Measurements from ENCODE around the gene AOPEP.

Gene AOPEP

GRCh38 chr9:94805051-94805489 is 78.6 kb downstream of the AOPEP start:
- H3K4me3 ChIP-seq (ENCODE audit: low read length): no peak overlapping the region
- no peak for DNase-seq (ENCODE audit: low read depth, low spot score)

GRCh38 chr9:94805585-94805984 is 79.1 kb downstream of the AOPEP start:
- no peak for DNase-seq (ENCODE audit: low read depth, low spot score)
- H3K4me3 ChIP-seq (ENCODE audit: low read length): no peak overlapping the region

GRCh38 chr9:94806307-94806893 is 79.9 kb downstream of the AOPEP start:
- no peak for DNase-seq (ENCODE audit: low read depth, low spot score)
- H3K4me3 ChIP-seq (ENCODE audit: low read length): no peak overlapping the region

GRCh38 chr9:94807556-94807955 is 81.1 kb downstream of the AOPEP start:
- no peak overlapping the region for H3K4me3 ChIP-seq (ENCODE audit: low read length)
- no peak for DNase-seq (ENCODE audit: low read depth, low spot score)

- no peak overlapping the region for H3K4me3 ChIP-seq (ENCODE audit: low read length)
Observed at GRCh38 chr9:94808926-94809700, 82.6 kb downstream of the AOPEP start.

GRCh38 chr9:94809778-94810177 is 83.3 kb downstream of the AOPEP start:
- no peak for DNase-seq (ENCODE audit: low read depth, low spot score)
- H3K4me3 ChIP-seq (ENCODE audit: low read length): no peak overlapping the region

More at GRCh38 chr9:94808926-94809700, 82.6 kb downstream of the AOPEP start:
- DNase-seq (ENCODE audit: low read depth, low spot score): no peak

GRCh38 chr9:94811074-94811473 is 84.6 kb downstream of the AOPEP start:
- no peak overlapping the region for H3K4me3 ChIP-seq (ENCODE audit: low read length)
- DNase-seq (ENCODE audit: low read depth, low spot score): no peak

GRCh38 chr9:94812343-94812742 is 85.8 kb downstream of the AOPEP start:
- H3K4me3 ChIP-seq (ENCODE audit: low read length): no peak overlapping the region
- DNase-seq (ENCODE audit: low read depth, low spot score): no peak

GRCh38 chr9:94813379-94813778 is 86.9 kb downstream of the AOPEP start:
- no peak for DNase-seq (ENCODE audit: low read depth, low spot score)
- no peak overlapping the region for H3K4me3 ChIP-seq (ENCODE audit: low read length)

GRCh38 chr9:94817291-94818177 is 91.0 kb downstream of the AOPEP start:
- DNase-seq (ENCODE audit: low read depth, low spot score): no peak
- H3K4me3 ChIP-seq (ENCODE audit: low read length): no peak overlapping the region

- no peak overlapping the region for H3K4me3 ChIP-seq (ENCODE audit: low read length)
- DNase-seq (ENCODE audit: low read depth, low spot score): no peak
Observed at GRCh38 chr9:94818178-94818541, 91.7 kb downstream of the AOPEP start.

- DNase-seq (ENCODE audit: low read depth, low spot score): no peak
- H3K4me3 ChIP-seq (ENCODE audit: low read length): no peak overlapping the region
Observed at GRCh38 chr9:94819161-94819687, 92.7 kb downstream of the AOPEP start.

GRCh38 chr9:94821098-94821887 is 94.8 kb downstream of the AOPEP start:
- DNase-seq (ENCODE audit: low read depth, low spot score): no peak

GRCh38 chr9:94822273-94822672 is 95.8 kb downstream of the AOPEP start:
- H3K4me3 ChIP-seq (ENCODE audit: low read length): no peak overlapping the region
- no peak for DNase-seq (ENCODE audit: low read depth, low spot score)

More at GRCh38 chr9:94821098-94821887, 94.8 kb downstream of the AOPEP start:
- H3K4me3 ChIP-seq (ENCODE audit: low read length): no peak overlapping the region

GRCh38 chr9:94823710-94824109 is 97.2 kb downstream of the AOPEP start:
- H3K4me3 ChIP-seq (ENCODE audit: low read length): no peak overlapping the region
- DNase-seq (ENCODE audit: low read depth, low spot score): no peak

- no peak for DNase-seq (ENCODE audit: low read depth, low spot score)
- no peak overlapping the region for H3K4me3 ChIP-seq (ENCODE audit: low read length)
Observed at GRCh38 chr9:94824411-94824810, 97.9 kb downstream of the AOPEP start.

- no peak overlapping the region for H3K4me3 ChIP-seq (ENCODE audit: low read length)
- no peak for DNase-seq (ENCODE audit: low read depth, low spot score)
Observed at GRCh38 chr9:94824913-94825610, 98.6 kb downstream of the AOPEP start.

GRCh38 chr9:94825611-94825958 is 99.1 kb downstream of the AOPEP start:
- H3K4me3 ChIP-seq (ENCODE audit: low read length): no peak overlapping the region
- no peak for DNase-seq (ENCODE audit: low read depth, low spot score)
